ENCODE results near the gene APOD.
"Not testable (repeated sequence)": the region's sequence is repeated elsewhere in the genome, so short reads cannot be mapped to it uniquely, and the experiment has no call there.

Gene APOD

DNA sequence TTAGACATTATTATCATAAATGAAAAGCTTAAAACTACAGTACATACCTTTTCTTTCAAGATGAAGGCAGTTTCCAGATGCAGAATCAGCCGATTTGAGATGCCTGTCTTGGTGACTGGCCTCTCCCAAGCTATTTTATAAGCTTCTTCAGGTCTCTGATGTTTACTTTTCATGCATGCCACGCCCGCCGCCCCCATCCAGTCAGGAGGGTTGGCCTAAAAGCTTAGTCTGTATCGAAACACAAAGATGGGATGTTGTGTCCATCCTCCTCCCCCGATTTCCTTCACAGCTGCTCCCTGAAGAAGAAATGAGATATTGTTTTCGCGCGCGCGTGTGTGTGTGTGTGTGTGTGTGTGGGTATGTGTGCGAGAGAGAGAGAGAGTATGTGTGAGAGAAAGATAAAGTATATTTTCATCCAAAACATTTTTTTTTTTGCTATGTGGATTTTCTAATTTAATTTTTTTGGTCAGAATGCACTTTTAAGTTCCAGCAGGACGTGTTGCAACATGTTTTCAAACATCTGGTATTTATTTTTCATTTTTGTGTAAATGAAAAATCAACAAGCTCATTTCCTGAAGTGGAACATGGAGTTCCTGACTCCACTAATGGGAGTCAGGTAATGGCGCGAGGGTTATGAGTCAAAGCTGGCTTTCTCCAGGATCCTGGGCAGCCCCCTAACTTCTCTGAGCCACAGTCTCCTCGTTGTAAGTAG, at the start of gene APOD:
TSS of gene APOD (minus strand) at position 110 of the 712 bp plus-strand sequence. CDS start 4,479 bp downstream, outside the sequence.
- FAIRE-seq = no peak

DNA sequence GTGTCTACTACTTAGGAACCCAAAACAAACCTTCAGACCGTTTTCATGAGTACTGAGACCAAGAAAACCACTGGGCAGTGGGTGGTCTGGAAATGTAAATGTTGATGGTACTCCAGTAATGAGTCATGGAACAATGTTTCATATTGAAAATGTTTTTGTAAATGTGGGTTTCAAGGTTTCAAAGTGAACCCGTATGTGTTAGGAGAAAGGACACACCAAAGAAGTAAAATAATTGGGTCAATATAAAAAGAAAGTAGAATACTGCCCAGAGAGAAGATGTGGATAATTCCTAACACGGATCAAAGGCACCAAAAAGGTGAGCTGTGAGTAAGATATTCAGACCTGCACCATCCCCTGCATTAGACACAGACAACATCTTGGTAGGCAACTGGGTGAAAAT, 49.6 kb upstream of the APOD start:
- not testable (repeated sequence) for FAIRE-seq

DNA sequence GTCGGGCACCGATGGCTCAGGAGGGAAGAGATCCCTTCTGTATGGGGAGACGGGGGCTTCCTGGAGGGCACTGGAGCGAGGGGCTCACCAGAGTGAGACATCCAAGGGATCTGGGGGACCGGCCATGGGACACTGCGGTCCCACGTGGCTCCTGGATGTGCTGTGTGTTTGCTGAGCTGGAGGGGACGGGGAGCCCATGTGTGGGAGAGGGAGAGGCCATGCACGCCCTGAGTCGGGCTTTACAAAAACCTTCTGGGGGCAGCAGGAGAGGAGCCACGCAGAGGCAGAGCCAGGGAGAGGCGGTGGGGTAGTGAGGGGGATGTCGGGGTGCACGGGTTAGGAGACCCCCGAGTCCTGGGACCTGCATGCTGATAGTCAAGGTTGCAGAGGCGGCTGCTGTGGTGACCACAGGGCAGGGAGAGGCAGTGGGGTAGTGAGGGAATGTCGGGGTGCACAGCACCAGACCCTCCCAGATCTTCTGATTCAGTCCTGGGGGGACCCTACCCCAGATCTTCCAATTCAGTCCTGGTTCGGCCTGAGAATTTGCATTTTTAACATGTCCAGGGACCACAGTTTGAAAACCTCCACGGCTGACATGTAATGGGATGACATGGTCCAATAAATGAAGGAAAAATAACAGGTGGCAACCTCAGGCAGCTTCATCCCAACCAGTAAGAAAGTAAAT, 48.9 kb upstream of the APOD start:
- FAIRE-seq = not testable (repeated sequence)

DNA sequence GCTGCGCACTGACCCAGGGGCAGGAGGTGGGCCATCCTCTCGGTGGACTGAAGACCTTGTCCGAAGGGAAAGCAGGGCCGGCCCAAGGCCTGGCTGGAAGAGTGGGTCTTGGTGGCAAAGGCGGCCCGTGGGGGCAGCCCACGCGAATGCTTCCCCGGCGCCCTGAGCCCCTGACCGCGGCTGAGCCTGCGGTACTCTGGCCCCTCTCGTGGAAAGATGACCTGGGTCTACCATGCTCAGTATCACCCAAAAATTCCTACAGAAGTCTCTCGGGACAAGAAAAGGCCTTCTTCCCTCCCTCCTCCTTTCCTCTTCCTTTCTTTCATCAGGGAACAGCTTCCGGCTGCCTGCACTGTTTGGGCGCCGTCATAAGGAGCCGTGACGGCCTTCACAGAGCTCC, 48.3 kb upstream of the APOD start:
- FAIRE-seq = not testable (repeated sequence)

DNA sequence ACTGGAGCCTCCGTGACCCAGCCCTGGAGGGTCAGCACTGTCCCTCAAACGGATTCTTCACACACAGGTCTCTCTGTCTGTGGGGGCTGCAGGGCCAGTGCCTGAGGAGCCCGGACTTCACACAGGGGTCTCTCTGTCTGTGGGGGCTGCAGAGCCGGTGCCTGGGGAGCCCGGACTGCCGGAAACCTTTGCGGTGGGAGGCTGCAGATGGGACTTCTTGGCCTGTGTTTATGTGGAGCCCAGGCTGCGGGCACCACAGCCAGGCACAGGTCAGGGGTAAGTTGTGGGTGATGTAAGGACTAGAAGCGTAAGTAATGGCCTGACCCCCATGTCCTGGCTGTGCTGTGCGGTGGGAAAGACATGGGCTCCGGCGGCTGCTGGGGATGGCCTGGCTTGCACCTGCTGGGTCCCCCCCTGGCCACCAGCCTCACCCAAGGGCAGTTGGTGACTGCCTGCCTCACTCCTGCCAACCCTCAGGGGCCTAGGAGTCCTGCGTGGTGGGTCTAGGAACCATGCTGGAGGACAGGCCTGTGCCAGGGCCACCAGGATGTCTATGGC, 47.3 kb upstream of the APOD start:
- FAIRE-seq = not testable (repeated sequence)

DNA sequence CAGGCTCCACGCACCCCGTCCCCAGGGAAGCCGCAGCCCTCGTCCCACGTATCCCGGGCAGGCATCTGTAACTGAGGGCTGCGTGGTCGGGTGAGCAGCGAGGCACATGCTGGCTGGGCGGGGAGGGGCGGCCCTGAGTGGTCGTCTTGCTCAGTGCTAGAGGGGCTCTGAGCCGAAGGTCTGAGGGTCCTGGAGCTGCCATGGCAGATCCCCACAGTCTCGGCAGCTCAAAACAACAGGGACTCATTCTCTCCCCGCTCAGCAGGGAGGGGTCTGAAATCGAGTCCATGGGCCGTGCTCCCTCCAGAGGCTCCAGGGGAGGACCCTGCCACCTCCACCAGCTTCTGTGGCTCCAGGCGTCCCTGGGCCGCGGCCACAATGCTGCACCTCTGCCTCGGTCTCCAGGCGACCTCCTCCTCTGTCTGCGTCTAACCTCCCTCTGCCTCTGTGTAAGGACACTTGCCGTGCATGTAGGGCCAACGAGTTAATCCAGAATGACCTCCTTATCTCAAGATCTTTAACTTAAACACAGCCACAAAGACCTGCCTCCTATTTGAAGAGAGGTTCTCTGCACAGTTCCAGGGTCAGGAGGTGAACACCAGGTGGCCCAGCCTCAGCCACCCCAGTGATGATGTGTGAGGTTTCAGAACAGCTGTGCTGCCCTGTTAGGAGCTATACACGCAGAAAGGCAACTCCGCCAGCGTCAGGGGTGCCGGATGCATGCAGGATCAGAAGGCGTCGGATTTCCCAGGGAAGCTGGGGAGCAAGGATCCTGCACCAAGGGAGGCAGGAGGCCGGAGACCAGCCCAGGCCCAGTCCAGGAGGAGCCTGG, 46.6 kb upstream of the APOD start:
- FAIRE-seq = not testable (repeated sequence)

DNA sequence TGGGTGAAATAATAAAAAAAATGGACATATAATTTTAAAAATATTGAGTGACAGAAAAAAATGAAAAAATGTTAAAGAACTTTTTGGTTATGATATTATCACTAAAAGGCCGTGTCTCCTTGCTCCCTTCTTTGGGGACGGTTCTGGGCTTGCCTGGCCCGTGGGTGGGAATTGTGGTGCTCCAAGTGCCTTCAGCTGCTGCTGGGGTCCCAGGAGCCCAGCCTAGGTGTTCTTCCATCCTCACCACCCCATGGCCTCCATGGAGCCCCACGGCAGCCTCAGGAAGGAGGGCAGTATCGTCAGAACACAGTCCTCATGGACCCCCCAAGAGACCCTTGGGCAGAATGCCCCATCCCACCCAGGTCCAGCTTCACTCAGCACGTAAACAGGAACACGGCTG, 45.9 kb upstream of the APOD start:
- FAIRE-seq = not testable (repeated sequence)

DNA sequence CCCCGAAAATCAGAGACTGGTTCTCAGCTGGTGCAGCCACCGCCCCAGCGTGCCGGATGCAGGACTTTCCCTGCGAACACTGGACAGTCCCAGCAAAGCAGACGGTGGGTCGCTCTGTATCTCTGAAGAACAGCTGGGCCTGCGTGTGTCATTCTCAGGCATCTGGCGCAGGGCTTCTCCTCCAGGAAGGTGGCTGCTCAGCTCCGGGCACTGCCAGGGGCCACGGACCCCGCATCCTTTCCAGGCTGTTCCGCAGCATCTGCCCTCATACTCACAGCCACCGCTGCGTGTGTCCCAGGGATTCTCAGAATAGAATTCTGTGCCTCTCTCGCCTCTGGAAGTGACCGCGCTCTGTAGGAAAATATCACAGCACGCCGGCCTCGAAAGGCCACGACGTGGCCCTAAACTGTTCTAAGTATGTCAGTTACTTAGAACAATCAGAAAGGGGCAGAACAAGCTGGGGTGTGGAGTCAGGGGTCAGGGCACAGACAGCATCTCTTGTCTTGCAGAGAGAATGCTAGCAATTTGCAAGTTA, 44.7 kb upstream of the APOD start:
- FAIRE-seq = not testable (repeated sequence)

DNA sequence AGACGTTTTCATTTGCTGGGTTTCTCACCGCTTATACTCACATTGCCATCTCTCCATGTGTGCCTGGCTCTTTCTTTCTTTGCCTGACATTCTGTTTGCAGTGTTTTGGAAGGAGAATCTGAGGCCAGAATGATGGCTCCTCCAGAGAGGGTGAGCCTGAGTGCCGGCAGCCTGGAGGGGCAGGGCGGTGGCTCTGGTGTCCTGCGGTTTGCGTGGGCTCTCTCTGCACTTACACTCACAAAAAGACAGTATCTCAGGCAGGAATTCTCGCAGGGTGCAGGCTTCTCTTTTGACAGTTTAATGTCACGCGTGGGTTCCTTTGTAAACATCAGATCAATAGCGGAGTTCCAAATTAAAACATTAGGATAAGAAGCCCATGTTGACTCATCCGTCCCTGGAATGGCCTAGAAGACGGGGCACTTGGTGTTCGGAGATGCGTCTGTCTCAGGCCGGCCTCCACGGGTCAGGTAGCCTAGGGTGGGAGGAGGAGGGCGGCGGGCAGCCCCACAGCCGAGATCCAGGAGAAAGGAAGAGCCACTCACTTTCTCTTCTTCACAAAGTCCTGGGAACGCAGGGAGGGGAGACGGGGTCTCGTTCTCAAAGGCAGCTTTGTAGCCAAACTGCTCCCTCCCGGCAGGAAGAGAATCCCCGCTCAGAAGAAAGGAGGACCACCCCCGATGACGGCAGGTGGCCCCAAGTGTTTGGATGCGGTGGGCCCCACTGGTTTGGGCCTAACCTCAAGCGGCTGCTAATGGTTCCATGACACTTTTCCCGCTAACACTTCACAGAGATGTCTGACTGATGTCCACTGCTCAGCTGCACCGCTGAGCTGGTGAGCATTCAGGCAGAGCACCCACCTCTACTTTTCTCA, 44.0 kb upstream of the APOD start:
- not testable (repeated sequence) for FAIRE-seq

DNA sequence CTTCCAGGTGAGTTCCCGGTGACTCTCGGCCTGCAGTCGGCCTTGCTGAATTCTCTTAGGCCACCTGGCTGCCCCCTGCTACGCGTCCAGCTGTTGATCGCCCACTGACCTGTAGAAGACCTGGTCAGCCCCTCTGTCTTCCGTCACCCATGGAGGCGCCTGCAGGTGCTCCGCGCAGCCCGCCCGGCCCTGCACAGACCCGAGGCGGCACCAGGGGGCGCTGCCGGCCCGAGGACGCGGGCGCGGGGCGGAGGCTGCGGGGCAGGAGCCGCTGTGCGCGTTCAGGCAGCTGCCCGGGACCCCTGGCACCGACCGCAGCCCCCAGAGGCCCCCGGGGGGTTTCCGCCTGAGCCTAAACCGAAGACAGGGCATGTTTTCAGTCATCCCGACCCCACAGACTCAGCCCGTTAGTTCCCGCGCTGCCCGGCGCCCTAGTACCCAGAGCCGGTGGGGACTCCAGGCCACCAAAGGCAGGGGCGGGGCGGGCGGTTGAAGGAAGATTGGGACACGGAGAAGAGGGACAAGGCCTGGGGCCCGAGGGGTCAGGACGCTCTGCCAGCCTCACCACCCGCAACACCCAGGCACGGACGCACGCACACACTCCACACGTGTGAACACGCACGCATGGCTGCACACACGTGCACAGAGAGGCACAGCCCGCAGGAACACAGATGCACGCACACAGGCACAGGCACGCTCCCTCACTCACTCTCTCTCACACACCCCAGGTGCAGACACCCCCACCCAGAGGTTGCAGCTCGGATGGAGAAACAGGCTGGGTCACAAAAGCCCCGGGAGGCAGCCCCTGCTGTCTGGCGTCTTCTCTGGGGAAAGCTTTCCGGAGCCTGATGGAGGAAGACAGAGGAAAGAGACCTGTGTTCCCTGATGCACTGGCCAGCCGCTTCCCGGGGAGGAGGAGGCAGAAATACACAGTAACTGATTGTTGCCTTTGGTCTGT, 41.1 kb upstream of the APOD start:
- FAIRE-seq = not testable (repeated sequence)

DNA sequence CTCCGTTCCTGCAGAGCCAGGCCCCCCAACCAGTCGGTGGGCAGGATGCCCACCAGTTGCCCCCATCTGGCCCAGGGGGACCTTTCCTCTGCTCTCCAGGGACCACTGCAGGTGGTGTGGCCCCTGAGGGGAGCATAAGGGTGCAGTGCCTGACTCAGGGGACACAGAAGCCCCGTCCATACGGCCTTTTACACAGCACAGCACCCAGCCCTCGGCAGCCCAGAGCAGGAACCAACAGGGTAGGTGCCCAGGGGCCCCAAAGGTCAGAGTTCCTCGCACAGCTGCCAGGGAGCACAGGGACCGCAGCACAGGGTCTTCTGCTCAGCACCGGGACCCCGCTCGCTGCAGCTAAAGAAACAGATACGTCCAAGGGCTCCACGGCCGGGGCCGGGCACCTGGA, 40.4 kb upstream of the APOD start:
- FAIRE-seq = not testable (repeated sequence)

DNA sequence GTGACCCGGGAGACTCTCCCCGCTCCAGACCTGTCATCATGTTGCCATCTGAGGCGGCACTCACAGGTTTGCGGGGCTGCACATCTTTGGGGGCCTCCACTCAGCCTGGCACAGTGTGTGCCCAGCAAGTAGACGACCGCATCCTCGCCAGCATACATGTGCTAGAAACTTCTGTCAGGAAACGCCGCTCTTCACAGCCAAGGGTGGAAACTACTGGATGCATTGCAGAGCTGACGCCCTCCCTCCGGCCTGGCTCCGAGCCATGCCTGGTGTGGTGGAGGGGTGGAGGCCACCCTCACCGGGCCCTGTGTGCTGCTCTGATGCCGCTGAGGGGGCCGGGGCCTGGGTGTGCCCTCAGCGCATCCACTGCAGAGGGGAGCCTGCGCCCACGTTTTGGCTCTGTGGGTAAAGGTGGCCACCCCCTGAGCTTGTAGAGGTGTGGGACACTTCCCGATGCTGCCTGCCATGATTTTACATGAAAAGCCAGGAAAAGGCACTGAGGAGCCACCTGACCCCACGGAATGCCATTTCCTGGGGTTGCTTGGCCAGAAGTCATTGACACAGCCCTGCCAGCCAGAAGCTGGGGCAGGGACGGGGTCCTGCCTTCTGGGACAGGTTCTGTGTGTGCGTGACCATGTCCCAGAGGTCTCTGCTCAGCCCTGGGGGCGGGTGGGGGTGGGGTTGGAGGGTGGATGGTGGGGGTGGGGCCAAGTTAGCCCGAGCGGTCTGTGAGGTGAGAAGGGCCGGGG, 39.7 kb upstream of the APOD start:
- not testable (repeated sequence) for FAIRE-seq

DNA sequence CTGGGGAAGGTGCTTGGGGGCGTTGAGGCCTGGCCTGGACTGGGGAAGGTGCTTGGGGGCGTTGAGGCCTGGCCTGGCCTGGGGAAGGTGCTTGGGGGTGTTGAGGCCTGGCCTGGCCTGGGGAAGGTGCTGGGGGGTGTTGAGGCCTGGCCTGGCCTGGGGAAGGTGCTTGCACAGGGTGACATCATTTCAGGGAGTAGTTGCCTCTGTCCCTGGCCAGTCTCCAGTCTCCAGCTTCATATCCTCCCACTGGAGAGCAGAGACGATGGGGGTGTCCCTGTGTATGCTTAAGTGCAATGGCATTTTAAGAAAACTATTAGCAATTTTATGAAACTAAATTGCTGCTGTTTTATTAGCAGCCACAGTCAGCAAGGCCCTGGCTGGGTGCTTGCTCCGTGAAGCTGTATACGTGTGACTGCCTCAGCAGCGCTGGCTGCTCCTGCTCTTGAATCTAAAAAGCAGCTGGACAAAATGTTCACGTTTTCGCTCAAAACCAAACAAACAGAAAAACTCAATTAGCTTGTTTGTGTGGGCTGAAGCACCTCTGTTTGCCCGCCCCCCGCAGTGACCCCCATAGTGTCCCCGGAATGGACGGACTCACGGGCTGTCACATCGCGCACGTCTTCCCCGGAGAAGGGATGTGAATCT, 38.9 kb upstream of the APOD start:
- FAIRE-seq = not testable (repeated sequence)

DNA sequence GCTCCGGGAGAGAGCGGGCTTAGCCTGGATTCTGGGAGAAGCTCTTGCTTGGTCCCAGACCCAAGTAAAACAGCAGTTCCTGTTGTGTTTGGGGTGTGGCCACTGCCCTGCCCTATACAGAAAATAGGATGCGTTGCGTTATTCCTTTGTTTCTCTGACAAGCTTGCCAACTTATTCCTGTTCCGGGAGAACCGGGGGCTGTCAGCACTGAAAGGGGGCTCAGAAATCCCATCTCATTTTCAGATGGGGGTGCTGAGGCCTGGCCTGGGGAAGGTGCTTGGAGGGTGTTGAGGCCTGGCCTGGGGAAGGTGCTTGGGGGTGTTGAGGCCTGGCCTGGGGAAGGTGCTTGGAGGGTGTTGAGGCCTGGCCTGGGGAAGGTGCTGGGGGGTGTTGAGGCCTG, 38.3 kb upstream of the APOD start:
- FAIRE-seq = not testable (repeated sequence)

DNA sequence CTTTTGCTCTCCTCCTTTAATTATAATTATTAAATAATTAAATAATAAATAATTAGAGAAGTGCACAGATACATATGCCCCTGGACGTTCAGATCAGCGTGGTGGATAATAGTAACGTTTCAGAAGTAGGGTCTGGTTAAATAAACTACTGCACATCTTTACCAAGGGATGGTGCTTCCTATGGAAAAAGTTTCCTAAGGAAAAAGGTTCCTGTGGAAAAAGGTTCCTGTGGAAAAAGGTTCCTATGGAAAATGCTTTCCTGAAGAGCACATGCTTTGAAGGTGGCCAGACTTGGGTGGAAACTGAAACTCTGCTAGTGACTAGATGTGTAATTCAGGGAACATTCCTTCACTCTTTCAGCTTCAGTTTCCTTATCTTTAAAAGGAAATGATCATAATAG, 37.4 kb upstream of the APOD start:
- not testable (repeated sequence) for FAIRE-seq

DNA sequence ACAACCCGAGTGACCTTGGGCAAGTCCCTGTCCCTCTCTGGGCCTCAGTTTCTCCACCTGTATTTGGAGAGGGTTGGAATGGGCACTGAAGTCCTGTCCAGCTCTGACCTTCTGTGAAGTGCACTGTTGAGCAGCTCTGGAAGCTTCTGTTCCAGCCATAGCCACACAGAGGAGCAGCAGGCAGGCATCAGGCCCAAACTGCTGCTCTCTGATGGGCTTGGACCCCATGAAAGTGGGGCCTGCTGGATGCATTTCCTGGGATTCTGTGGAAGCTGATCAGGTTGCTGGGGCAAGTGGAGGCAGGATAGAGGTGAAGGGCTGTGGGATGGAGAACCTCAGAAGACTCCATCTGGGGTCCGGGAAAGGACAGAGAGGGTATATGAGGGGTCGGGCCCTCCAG, 36.7 kb upstream of the APOD start:
- FAIRE-seq = not testable (repeated sequence)

DNA sequence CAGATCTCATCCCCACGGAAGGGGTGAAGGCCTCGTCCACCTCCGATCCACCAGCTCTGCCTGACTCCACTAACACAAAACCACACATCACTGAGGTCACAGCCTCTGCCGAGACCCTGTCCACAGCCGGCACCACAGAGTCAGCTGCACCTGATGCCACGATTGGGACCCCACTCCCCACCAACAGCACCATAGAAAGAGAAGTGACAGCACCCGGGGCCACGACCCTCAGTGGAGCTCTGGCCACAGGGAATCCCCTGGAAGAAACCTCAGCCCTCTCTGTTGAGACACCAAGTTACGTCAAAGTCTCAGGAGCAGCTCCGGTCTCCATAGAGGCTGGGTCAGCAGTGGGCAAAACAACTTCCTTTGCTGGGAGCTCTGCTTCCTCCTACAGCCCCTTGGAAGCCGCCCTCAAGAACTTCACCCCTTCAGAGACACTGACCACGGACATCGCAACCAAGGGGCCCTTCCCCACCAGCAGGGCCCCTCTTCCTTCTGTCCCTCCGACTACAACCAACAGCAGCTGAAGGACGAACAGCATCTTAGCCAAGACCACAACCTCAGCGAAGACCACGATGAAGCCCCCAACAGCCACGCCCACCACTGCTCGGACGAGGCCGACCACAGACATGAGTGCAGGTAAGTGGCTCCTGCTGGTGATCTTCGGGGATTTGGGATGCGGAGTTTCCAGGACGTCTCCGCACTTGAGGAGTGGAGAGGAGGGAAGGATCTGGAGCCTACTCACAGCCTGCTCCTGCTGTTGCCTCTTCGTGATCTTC, 36.0 kb upstream of the APOD start:
- FAIRE-seq = not testable (repeated sequence)
